H1 (cell line): Measurements from ENCODE around the gene TKFC. TPM values are rescaled to one million over a fixed set of nuclear protein-coding genes. Genes with fewer than 3 reads are reported as not detected.

ENCODE experiments used
- RBBP5 ChIP-seq: IDR thresholded peaks from 2 replicates; pipeline ENCODE4 v1.7.1; 2012; ENCODE audit warnings: low read depth, mild to moderate bottlenecking, inconsistent platforms, low read length, moderate library complexity, borderline replicate concordance
- SUZ12 ChIP-seq: fragments of 200-600 bp; sonication (generic); IDR thresholded peaks from 2 replicates; pipeline ENCODE4 v1.6.1; 2012; ENCODE audit warnings: mild to moderate bottlenecking, inconsistent platforms, low read length, moderate library complexity, mixed read lengths
- TBP ChIP-seq: IDR thresholded peaks from 2 replicates; pipeline ENCODE4 v1.6.1; 2011; ENCODE audit warnings: low read depth, low read length, improper control_type of control experiment
- polyA plus RNA-seq, 7 experiments: library from polyadenylated mRNA; depleted of rRNA in 3 of 7; stranded (reverse) in 5 of 7; unstranded in 2 of 7; fragments of >200 nt in 5 of 7; fragments of 200-250 nt in 2 of 7; gene quantifications; 1 replicate in 5 of 7; 2 replicates in 1 of 7; 4 replicates in 1 of 7; pipeline versions ENCODE4 v1.2.1 to v1.2.3, GENCODE V29; 2011 to 2013; ENCODE audit warnings: missing spikeins in 2 of 7, mixed read lengths in 2 of 7
- total RNA-seq: library from RNA; stranded (reverse); fragmentation: NEBNext Ultra II Directional; extraction: Animal tissue kit (Norgen Biotek cat#: 25700); gene quantifications from 2 replicates; pipeline ENCODE4 v1.2.1, GENCODE V29; 2021

Gene TKFC
- total and polyA plus RNA-seq, 2 of the 8 experiments (the other 6 are each of a cell fraction or from before 2014, with no cell fraction given), result 53.5 to 55.0 TPM

DNA sequence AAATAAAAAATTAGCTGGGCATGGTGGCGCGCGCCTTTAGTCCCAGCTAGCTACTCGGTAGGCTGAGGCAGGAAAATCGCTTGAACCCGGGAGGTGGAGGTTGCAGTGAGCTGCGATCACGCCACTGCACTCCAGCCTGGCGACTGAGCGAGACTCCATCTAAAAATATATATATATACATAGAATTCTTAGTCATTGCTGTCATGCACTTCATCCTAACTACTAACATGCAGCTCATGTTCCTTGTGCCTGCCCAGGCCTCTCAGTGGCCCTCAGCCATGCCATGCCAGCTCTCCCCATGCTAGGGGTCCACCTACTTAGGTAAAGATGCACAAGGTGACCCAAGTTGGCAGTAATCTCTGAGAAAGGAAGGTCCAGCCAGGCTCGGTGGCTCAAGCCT, 25.5 kb downstream of the TKFC start (continued):
- TF ChIP-seq RBBP5 (no peak), SUZ12 (no peak), TBP (no peak)
